Liver (tissue), 3 donors: ENCODE data around the gene ADCY2.

ENCODE experiments used
- CTCF ChIP-seq: fragments of 150-350 bp; IDR thresholded peaks from 2 replicates; pipeline ENCODE4 v1.5.1; 2017; ENCODE audit warnings: improper control_type of control experiment, low read depth, low read length; ENCODE audit not compliant: missing input control
- HNF4G ChIP-seq: IDR thresholded peaks from 2 replicates; pipeline ENCODE4 v1.6.1; 2016; ENCODE audit warnings: antibody characterized with exemption
- REST ChIP-seq: IDR thresholded peaks from 2 replicates; pipeline ENCODE4 v1.6.1; 2016; ENCODE audit warnings: antibody characterized with exemption, mild to moderate bottlenecking
- RXRA ChIP-seq, 2 donors: IDR thresholded peaks; 2 replicates each; pipeline ENCODE4 v1.6.1; 2017 to 2018; ENCODE audit warnings: antibody characterized with exemption in 2 of 2, mild to moderate bottlenecking in 1 of 2
- SP1 ChIP-seq: IDR thresholded peaks from 2 replicates; pipeline ENCODE4 v1.6.1; 2018; ENCODE audit warnings: antibody characterized with exemption, mild to moderate bottlenecking
- donor health status: healthy.
- donor health status: healthy.

DNA sequence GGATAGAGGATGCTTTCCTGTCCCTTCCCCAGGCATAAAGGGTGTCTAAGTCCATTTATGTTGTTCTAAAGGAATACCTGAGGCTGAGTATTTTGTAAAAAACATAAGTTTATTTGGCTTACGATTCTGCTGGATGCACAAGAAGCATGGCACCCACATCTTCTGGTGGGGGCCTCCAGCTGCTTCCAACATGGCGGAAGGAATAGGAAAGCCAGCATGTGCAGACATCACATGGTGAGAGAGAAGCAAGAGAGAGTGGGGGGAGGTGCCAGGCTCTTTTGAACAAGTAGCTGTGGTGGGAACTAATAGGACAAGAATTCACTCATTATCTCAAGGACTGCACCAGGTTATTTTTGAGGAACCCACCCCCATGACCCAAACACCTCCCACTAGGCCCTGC, 77.2 kb downstream of the ADCY2 start:
- TF ChIP-seq CTCF (no peak), SP1 (no peak), REST (no peak), HNF4G (no peak), RXRA (IDR thresholded peaks at IDR 0.05) (no peak)
